Measurements from ENCODE around the gene TM4SF18.
"Not testable (repeated sequence)": the region's sequence is repeated elsewhere in the genome, so short reads cannot be mapped to it uniquely, and the experiment has no call there.

The TM4SF18 gene

GRCh38 chr3:149333176-149333859 is at the start of gene TM4SF18:
Gene TM4SF18, minus strand, starts transcription at chr3:149333636. Its CDS starts 254 bp downstream, at chr3:149333382.
- DNase-seq = no peak

- DNase-seq = no peak
These were observed 49.1 kb upstream of the TM4SF18 start for GRCh38 chr3:149382518-149382917.

GRCh38 chr3:149382101-149382467 is 48.6 kb upstream of the TM4SF18 start:
- no peak for DNase-seq

- DNase-seq = no peak
These were observed 48.0 kb upstream of the TM4SF18 start for GRCh38 chr3:149381173-149382100.

GRCh38 chr3:149380220-149380619 is 46.8 kb upstream of the TM4SF18 start:
- DNase-seq = not testable (repeated sequence)

GRCh38 chr3:149378478-149379309 is 45.3 kb upstream of the TM4SF18 start:
- DNase-seq = no peak

GRCh38 chr3:149377408-149378364 is 44.2 kb upstream of the TM4SF18 start, which contains the start of gene TM4SF1:
Gene TM4SF1, minus strand, starts transcription at chr3:149377649. Its CDS starts 102 bp downstream, at chr3:149377547.
- no peak for DNase-seq

- DNase-seq = no peak
These were observed 43.4 kb upstream of the TM4SF18 start for GRCh38 chr3:149376718-149377407.

- DNase-seq = no peak
These were observed 42.2 kb upstream of the TM4SF18 start for GRCh38 chr3:149375501-149376196.

- DNase-seq = no peak
These were observed 41.5 kb upstream of the TM4SF18 start for GRCh38 chr3:149374793-149375500.

GRCh38 chr3:149374391-149374790 is 41.0 kb upstream of the TM4SF18 start:
- no peak for DNase-seq

- no peak for DNase-seq
These were observed 40.0 kb upstream of the TM4SF18 start for GRCh38 chr3:149373235-149374125.

- DNase-seq = no peak
These were observed 38.3 kb upstream of the TM4SF18 start for GRCh38 chr3:149371723-149372114.

- DNase-seq = no peak
These were observed 37.7 kb upstream of the TM4SF18 start for GRCh38 chr3:149371001-149371722.

- DNase-seq = no peak
These were observed 36.8 kb upstream of the TM4SF18 start for GRCh38 chr3:149369991-149370866.

- DNase-seq = no peak
These were observed 35.5 kb upstream of the TM4SF18 start for GRCh38 chr3:149368674-149369497.
